LNCaP clone FGC (cell line): ENCODE results near the gene TAS1R3.
A peak's percentile ranks its signal among the peaks of the same experiment; 100 is the strongest.

Experiments used
- DNase-seq: peaks from one replicate; pipeline ENCODE4 v3.0.0-alpha.2; 2011; ENCODE audit warnings: low read depth
- H3K4me3 ChIP-seq: 2 replicates; pipeline ENCODE4 v1.5.1; 2011; ENCODE audit warnings: mild to moderate bottlenecking, low read depth, low read length, control low read depth
- CTCF ChIP-seq: IDR thresholded peaks from 2 replicates; pipeline ENCODE4 v1.5.1; 2012; ENCODE audit warnings: mild to moderate bottlenecking; ENCODE audit not compliant: control insufficient read depth, insufficient read depth; ENCODE audit errors: extremely low read depth

The TAS1R3 gene

GRCh38 chr1:1344655-1345361 is 13.7 kb downstream of the TAS1R3 start:
- peak; percentile 72 for TF ChIP-seq CTCF
- DNase-seq: no peak
- H3K4me3 ChIP-seq: peak overlapping the region; percentile 45

GRCh38 chr1:1345384-1345783 is 14.3 kb downstream of the TAS1R3 start:
- H3K4me3 ChIP-seq: peak overlapping the region; percentile 45
- no peak for DNase-seq
- TF ChIP-seq CTCF: no peak

- no peak overlapping the region for H3K4me3 ChIP-seq
- TF ChIP-seq CTCF: no peak
- no peak for DNase-seq
Observed at GRCh38 chr1:1345860-1346500, 14.9 kb downstream of the TAS1R3 start.

- DNase-seq: no peak
- no peak for TF ChIP-seq CTCF
- H3K4me3 ChIP-seq: no peak overlapping the region
Observed at GRCh38 chr1:1346501-1346890, 15.4 kb downstream of the TAS1R3 start.

- TF ChIP-seq CTCF: no peak
- peak overlapping the region; percentile 71 for H3K4me3 ChIP-seq
- no peak for DNase-seq
Observed at GRCh38 chr1:1347026-1347595, 16.0 kb downstream of the TAS1R3 start.

- DNase-seq: no peak
- TF ChIP-seq CTCF: no peak
- peak overlapping the region; percentile 71 for H3K4me3 ChIP-seq
Observed at GRCh38 chr1:1347663-1348419, 16.8 kb downstream of the TAS1R3 start.
